ENCODE data around the gene ANGPT4.

The ANGPT4 gene

GRCh38 chr20:942611-943010 lies 26.5 kb upstream of the ANGPT4 start:
- no peak overlapping the region for H3K27ac ChIP-seq (ENCODE audit: low read depth, low read length)
- no peak overlapping the region for H3K4me3 ChIP-seq (ENCODE audit: low read depth in 1 of 2, low read length in 2 of 2)
- peaks cover 8 to 12% of the 10 kb centered on the region in 2 donors for H3K4me1 ChIP-seq (ENCODE audit: control insufficient read depth in 1 of 2, insufficient read depth in 2 of 2, low read length in 2 of 2)
- no peaks in the 10 kb centered on the region for H3K36me3 ChIP-seq (ENCODE audit: control insufficient read depth in 1 of 2, insufficient read depth in 2 of 2, low read length in 2 of 2)
- H3K27me3 ChIP-seq (ENCODE audit: control insufficient read depth in 1 of 2, insufficient read depth in 2 of 2, low read length in 2 of 2), result no peaks in the 10 kb centered on the region
- no peaks in the 10 kb centered on the region for H3K9me3 ChIP-seq (ENCODE audit: control insufficient read depth in 1 of 2, low read length in 2 of 2)
- no peak overlapping the region for H3K9ac ChIP-seq (ENCODE audit: low read depth in 1 of 2, low read length in 2 of 2)

- Histone ChIP-seq H3K27me3 (ENCODE audit: control insufficient read depth in 1 of 2, insufficient read depth in 2 of 2, low read length in 2 of 2) (no peaks in the 10 kb centered on the region), H3K27ac (ENCODE audit: low read depth, low read length) (no peak overlapping the region), H3K4me3 (ENCODE audit: low read depth in 1 of 2, low read length in 2 of 2) (no peak overlapping the region), H3K36me3 (ENCODE audit: control insufficient read depth in 1 of 2, insufficient read depth in 2 of 2, low read length in 2 of 2) (no peaks in the 10 kb centered on the region), H3K4me1 (ENCODE audit: control insufficient read depth in 1 of 2, insufficient read depth in 2 of 2, low read length in 2 of 2) (peaks cover 8 to 12% of the 10 kb centered on the region in 2 donors), H3K9ac (ENCODE audit: low read depth in 1 of 2, low read length in 2 of 2) (no peak overlapping the region), H3K9me3 (ENCODE audit: control insufficient read depth in 1 of 2, low read length in 2 of 2) (no peaks in the 10 kb centered on the region)
Measured at GRCh38 chr20:940926-941325, 24.8 kb upstream of the ANGPT4 start.

- Histone ChIP-seq H3K4me1 (ENCODE audit: control insufficient read depth in 1 of 2, insufficient read depth in 2 of 2, low read length in 2 of 2) (peaks cover 6 to 8% of the 10 kb centered on the region in 2 donors), H3K4me3 (ENCODE audit: low read depth in 1 of 2, low read length in 2 of 2) (no peak overlapping the region), H3K9me3 (ENCODE audit: control insufficient read depth in 1 of 2, low read length in 2 of 2) (no peaks in the 10 kb centered on the region), H3K9ac (ENCODE audit: low read depth in 1 of 2, low read length in 2 of 2) (no peak overlapping the region), H3K27ac (ENCODE audit: low read depth, low read length) (no peak overlapping the region), H3K27me3 (ENCODE audit: control insufficient read depth in 1 of 2, insufficient read depth in 2 of 2, low read length in 2 of 2) (no peaks in the 10 kb centered on the region), H3K36me3 (ENCODE audit: control insufficient read depth in 1 of 2, insufficient read depth in 2 of 2, low read length in 2 of 2) (no peaks in the 10 kb centered on the region)
Measured at GRCh38 chr20:939606-940005, 23.5 kb upstream of the ANGPT4 start.

GRCh38 chr20:934186-934840 lies 18.2 kb upstream of the ANGPT4 start:
- peaks cover 6 to 8% of the 10 kb centered on the region in 2 donors for H3K4me1 ChIP-seq (ENCODE audit: control insufficient read depth in 1 of 2, insufficient read depth in 2 of 2, low read length in 2 of 2)
- H3K9me3 ChIP-seq (ENCODE audit: control insufficient read depth in 1 of 2, low read length in 2 of 2), result peaks cover 4 to 13% of the 10 kb centered on the region in 2 donors
- no peak overlapping the region for H3K9ac ChIP-seq (ENCODE audit: low read depth in 1 of 2, low read length in 2 of 2)
- H3K27me3 ChIP-seq (ENCODE audit: control insufficient read depth in 1 of 2, insufficient read depth in 2 of 2, low read length in 2 of 2), result no peaks in the 10 kb centered on the region
- H3K36me3 ChIP-seq (ENCODE audit: control insufficient read depth in 1 of 2, insufficient read depth in 2 of 2, low read length in 2 of 2), result no peaks in the 10 kb centered on the region
- no peak overlapping the region for H3K27ac ChIP-seq (ENCODE audit: low read depth, low read length)
- H3K4me3 ChIP-seq (ENCODE audit: low read depth in 1 of 2, low read length in 2 of 2), result no peak overlapping the region

- Histone ChIP-seq H3K9me3 (ENCODE audit: control insufficient read depth in 1 of 2, low read length in 2 of 2) (peaks cover 4 to 13% of the 10 kb centered on the region in 2 donors), H3K36me3 (ENCODE audit: control insufficient read depth in 1 of 2, insufficient read depth in 2 of 2, low read length in 2 of 2) (no peaks in the 10 kb centered on the region), H3K27ac (ENCODE audit: low read depth, low read length) (no peak overlapping the region), H3K4me3 (ENCODE audit: low read depth in 1 of 2, low read length in 2 of 2) (no peak overlapping the region), H3K4me1 (ENCODE audit: control insufficient read depth in 1 of 2, insufficient read depth in 2 of 2, low read length in 2 of 2) (peaks cover 6 to 8% of the 10 kb centered on the region in 2 donors), H3K27me3 (ENCODE audit: control insufficient read depth in 1 of 2, insufficient read depth in 2 of 2, low read length in 2 of 2) (no peaks in the 10 kb centered on the region), H3K9ac (ENCODE audit: low read depth in 1 of 2, low read length in 2 of 2) (no peak overlapping the region)
Measured at GRCh38 chr20:933029-933428, 16.9 kb upstream of the ANGPT4 start.

- H3K9me3 ChIP-seq (ENCODE audit: control insufficient read depth in 1 of 2, low read length in 2 of 2), result peaks cover 4 to 13% of the 10 kb centered on the region in 2 donors
- H3K27ac ChIP-seq (ENCODE audit: low read depth, low read length), result no peak overlapping the region
- H3K4me1 ChIP-seq (ENCODE audit: control insufficient read depth in 1 of 2, insufficient read depth in 2 of 2, low read length in 2 of 2), result peaks cover 6 to 8% of the 10 kb centered on the region in 2 donors
- no peak overlapping the region for H3K4me3 ChIP-seq (ENCODE audit: low read depth in 1 of 2, low read length in 2 of 2)
- no peaks in the 10 kb centered on the region for H3K36me3 ChIP-seq (ENCODE audit: control insufficient read depth in 1 of 2, insufficient read depth in 2 of 2, low read length in 2 of 2)
- no peaks in the 10 kb centered on the region for H3K27me3 ChIP-seq (ENCODE audit: control insufficient read depth in 1 of 2, insufficient read depth in 2 of 2, low read length in 2 of 2)
- H3K9ac ChIP-seq (ENCODE audit: low read depth in 1 of 2, low read length in 2 of 2), result no peak overlapping the region
Measured at GRCh38 chr20:931401-931800, 15.3 kb upstream of the ANGPT4 start.

GRCh38 chr20:926670-927069 lies 10.5 kb upstream of the ANGPT4 start:
- peaks cover 6 to 11% of the 10 kb centered on the region in 2 donors for H3K4me1 ChIP-seq (ENCODE audit: control insufficient read depth in 1 of 2, insufficient read depth in 2 of 2, low read length in 2 of 2)
- no peak overlapping the region for H3K27ac ChIP-seq (ENCODE audit: low read depth, low read length)

GRCh38 chr20:925516-925915 lies 9.4 kb upstream of the ANGPT4 start:
- H3K27ac ChIP-seq (ENCODE audit: low read depth, low read length), result no peak overlapping the region
- no peaks in the 10 kb centered on the region for H3K27me3 ChIP-seq (ENCODE audit: control insufficient read depth in 1 of 2, insufficient read depth in 2 of 2, low read length in 2 of 2)
- no peak overlapping the region for H3K4me3 ChIP-seq (ENCODE audit: low read depth in 1 of 2, low read length in 2 of 2)
- peaks cover 6 to 11% of the 10 kb centered on the region in 2 donors for H3K4me1 ChIP-seq (ENCODE audit: control insufficient read depth in 1 of 2, insufficient read depth in 2 of 2, low read length in 2 of 2)
- no peak overlapping the region for H3K9ac ChIP-seq (ENCODE audit: low read depth in 1 of 2, low read length in 2 of 2)
- H3K9me3 ChIP-seq (ENCODE audit: control insufficient read depth in 1 of 2, low read length in 2 of 2), result no peaks in the 10 kb centered on the region
- H3K36me3 ChIP-seq (ENCODE audit: control insufficient read depth in 1 of 2, insufficient read depth in 2 of 2, low read length in 2 of 2), result no peaks in the 10 kb centered on the region

More at GRCh38 chr20:926670-927069, 10.5 kb upstream of the ANGPT4 start:
- peaks cover 0 to 6% of the 10 kb centered on the region in 2 donors for H3K9me3 ChIP-seq (ENCODE audit: control insufficient read depth in 1 of 2, low read length in 2 of 2)
- no peaks in the 10 kb centered on the region for H3K36me3 ChIP-seq (ENCODE audit: control insufficient read depth in 1 of 2, insufficient read depth in 2 of 2, low read length in 2 of 2)
- H3K4me3 ChIP-seq (ENCODE audit: low read depth in 1 of 2, low read length in 2 of 2), result no peak overlapping the region
- no peaks in the 10 kb centered on the region for H3K27me3 ChIP-seq (ENCODE audit: control insufficient read depth in 1 of 2, insufficient read depth in 2 of 2, low read length in 2 of 2)
- no peak overlapping the region for H3K9ac ChIP-seq (ENCODE audit: low read depth in 1 of 2, low read length in 2 of 2)

- Histone ChIP-seq H3K9me3 (ENCODE audit: control insufficient read depth in 1 of 2, low read length in 2 of 2) (no peaks in the 10 kb centered on the region), H3K4me1 (ENCODE audit: control insufficient read depth in 1 of 2, insufficient read depth in 2 of 2, low read length in 2 of 2) (peaks cover 6 to 11% of the 10 kb centered on the region in 2 donors), H3K27me3 (ENCODE audit: control insufficient read depth in 1 of 2, insufficient read depth in 2 of 2, low read length in 2 of 2) (no peaks in the 10 kb centered on the region), H3K27ac (ENCODE audit: low read depth, low read length) (no peak overlapping the region), H3K36me3 (ENCODE audit: control insufficient read depth in 1 of 2, insufficient read depth in 2 of 2, low read length in 2 of 2) (no peaks in the 10 kb centered on the region), H3K4me3 (ENCODE audit: low read depth in 1 of 2, low read length in 2 of 2) (no peak overlapping the region), H3K9ac (ENCODE audit: low read depth in 1 of 2, low read length in 2 of 2) (no peak overlapping the region)
Measured at GRCh38 chr20:924639-925038, 8.5 kb upstream of the ANGPT4 start.

GRCh38 chr20:922781-923180 lies 6.6 kb upstream of the ANGPT4 start:
- H3K27ac ChIP-seq (ENCODE audit: low read depth, low read length), result no peak overlapping the region
- H3K36me3 ChIP-seq (ENCODE audit: control insufficient read depth in 1 of 2, insufficient read depth in 2 of 2, low read length in 2 of 2), result no peaks in the 10 kb centered on the region

More at GRCh38 chr20:922781-923180, 6.6 kb upstream of the ANGPT4 start:
- no peaks in the 10 kb centered on the region for H3K9me3 ChIP-seq (ENCODE audit: control insufficient read depth in 1 of 2, low read length in 2 of 2)
- no peak overlapping the region for H3K4me3 ChIP-seq (ENCODE audit: low read depth in 1 of 2, low read length in 2 of 2)
- H3K4me1 ChIP-seq (ENCODE audit: control insufficient read depth in 1 of 2, insufficient read depth in 2 of 2, low read length in 2 of 2), result peaks cover 6 to 11% of the 10 kb centered on the region in 2 donors
- no peaks in the 10 kb centered on the region for H3K27me3 ChIP-seq (ENCODE audit: control insufficient read depth in 1 of 2, insufficient read depth in 2 of 2, low read length in 2 of 2)
- H3K9ac ChIP-seq (ENCODE audit: low read depth in 1 of 2, low read length in 2 of 2), result no peak overlapping the region
